ENCODE results near the gene SLC4A5. TPM values are rescaled to one million over a fixed set of nuclear protein-coding genes. Genes with fewer than 3 reads are reported as not detected.

SLC4A5 gene
- total RNA-seq, 4 donors from 2014 or later: 0.24 to 3.8 (median 0.59) TPM

GRCh38 chr2:74301262-74301661, 42.0 kb downstream of the SLC4A5 start:
- in situ Hi-C loops (cut with MboI; ENCODE audit: low sequenced_read_pairs in 4 of 4) (no loop called here), intact Hi-C loops (cut with DNase I; ENCODE audit: low total_unique reads) (no loop called here)
- H3K4me1 ChIP-seq: no peaks in the 10 kb centered on the region
- no peaks in the 10 kb centered on the region for H3K27me3 ChIP-seq
- H3K4me3 ChIP-seq: no peak overlapping the region
- H3K27ac ChIP-seq: no peak overlapping the region
- DNase-seq (no peak), ATAC-seq (no peak)
- no peaks in the 10 kb centered on the region for H3K36me3 ChIP-seq
- no peaks in the 10 kb centered on the region for H3K9me3 ChIP-seq
- no peak for TF ChIP-seq CTCF (IDR thresholded peaks at IDR 0.05 in 4 of 5, conservative IDR thresholded peaks at IDR 0.05 in 1 of 5)
- no peak for TF ChIP-seq POLR2A (IDR thresholded peaks at IDR 0.05)

GRCh38 chr2:74300506-74300905, 42.7 kb downstream of the SLC4A5 start:
- no peaks in the 10 kb centered on the region for H3K9me3 ChIP-seq
- no peak for TF ChIP-seq POLR2A (IDR thresholded peaks at IDR 0.05)
- no peak for TF ChIP-seq CTCF (IDR thresholded peaks at IDR 0.05 in 4 of 5, conservative IDR thresholded peaks at IDR 0.05 in 1 of 5)
- no peaks in the 10 kb centered on the region for H3K4me1 ChIP-seq
- H3K4me3 ChIP-seq: no peak overlapping the region
- H3K27me3 ChIP-seq: no peaks in the 10 kb centered on the region
- DNase-seq: no peak
- H3K36me3 ChIP-seq: no peaks in the 10 kb centered on the region
- in situ Hi-C loops (cut with MboI; ENCODE audit: low sequenced_read_pairs in 4 of 4): no loop called here
- no peak for ATAC-seq
- intact Hi-C loops (cut with DNase I; ENCODE audit: low total_unique reads): no loop called here
- H3K27ac ChIP-seq: no peak overlapping the region

GRCh38 chr2:74297950-74298349, 45.3 kb downstream of the SLC4A5 start:
- no peaks in the 10 kb centered on the region for H3K9me3 ChIP-seq
- no peak for ATAC-seq
- TF ChIP-seq POLR2A (IDR thresholded peaks at IDR 0.05) (no peak), CTCF (IDR thresholded peaks at IDR 0.05 in 4 of 5, conservative IDR thresholded peaks at IDR 0.05 in 1 of 5) (no peak)

GRCh38 chr2:74297391-74297790, 45.8 kb downstream of the SLC4A5 start:
- H3K27ac ChIP-seq: no peak overlapping the region
- DNase-seq (no peak), ATAC-seq (no peak)
- intact Hi-C loops (cut with DNase I; ENCODE audit: low total_unique reads) (no loop called here), in situ Hi-C loops (cut with MboI; ENCODE audit: low sequenced_read_pairs in 4 of 4) (no loop called here)
- no peaks in the 10 kb centered on the region for H3K9me3 ChIP-seq
- H3K4me3 ChIP-seq: no peak overlapping the region
- TF ChIP-seq POLR2A (IDR thresholded peaks at IDR 0.05): no peak
- TF ChIP-seq CTCF (IDR thresholded peaks at IDR 0.05 in 4 of 5, conservative IDR thresholded peaks at IDR 0.05 in 1 of 5): no peak
- no peaks in the 10 kb centered on the region for H3K4me1 ChIP-seq
- no peaks in the 10 kb centered on the region for H3K36me3 ChIP-seq
- no peaks in the 10 kb centered on the region for H3K27me3 ChIP-seq

More at GRCh38 chr2:74297950-74298349, 45.3 kb downstream of the SLC4A5 start:
- Histone ChIP-seq H3K4me3 (no peak overlapping the region), H3K27me3 (no peaks in the 10 kb centered on the region), H3K36me3 (no peaks in the 10 kb centered on the region), H3K27ac (no peak overlapping the region), H3K4me1 (no peaks in the 10 kb centered on the region)
- DNase-seq: no peak
- intact Hi-C loops (cut with DNase I; ENCODE audit: low total_unique reads): no loop called here
- in situ Hi-C loops (cut with MboI; ENCODE audit: low sequenced_read_pairs in 4 of 4): no loop called here

Measured in gastrocnemius medialis (tissue), 4 donors.